ENCODE measurements around the gene MED14.

The MED14 gene

GRCh38 chrX:40646489-40647306, 88.6 kb downstream of the MED14 start:
- in situ Hi-C loops (cut with HindIII; ENCODE audit: low pct_unique_long_range_greater_than_20kb, low sequenced_read_pairs): no loop called here
- DNase-seq (ENCODE audit: low read depth in 1 of 2, low spot score in 1 of 2): peak; percentile 16 to 42
- TF ChIP-seq JUND (IDR thresholded peaks at IDR 0.05; ENCODE audit: low read depth): no peak

DNA sequence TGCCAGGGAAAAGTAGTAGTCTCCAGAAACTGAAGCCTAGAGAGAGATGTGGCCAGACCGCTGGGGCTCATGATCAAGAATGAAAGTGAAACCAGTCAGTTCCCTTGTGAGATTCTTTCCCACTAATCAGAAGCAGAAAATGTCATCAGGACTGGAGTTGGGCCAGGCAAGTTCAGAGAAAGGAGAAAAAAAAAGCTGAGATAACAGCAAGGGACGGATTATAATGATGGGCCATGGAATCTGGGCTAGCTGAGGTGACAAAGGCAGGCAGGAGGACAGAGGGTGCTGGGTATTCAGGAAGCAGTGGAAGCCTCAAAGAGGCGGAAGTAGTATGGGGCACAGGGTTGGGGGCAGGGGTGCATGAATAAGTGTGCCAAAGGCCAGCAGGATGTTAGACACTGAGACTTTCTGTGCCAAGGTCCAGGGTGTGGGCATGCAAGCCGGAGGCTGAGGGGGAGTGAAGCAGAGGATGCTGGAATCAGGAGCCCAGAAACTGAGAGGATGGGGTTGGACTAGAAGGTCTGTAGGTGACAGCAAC, 90.5 kb downstream of the MED14 start:
- in situ Hi-C loops (cut with HindIII; ENCODE audit: low pct_unique_long_range_greater_than_20kb, low sequenced_read_pairs): no loop called here

DNA sequence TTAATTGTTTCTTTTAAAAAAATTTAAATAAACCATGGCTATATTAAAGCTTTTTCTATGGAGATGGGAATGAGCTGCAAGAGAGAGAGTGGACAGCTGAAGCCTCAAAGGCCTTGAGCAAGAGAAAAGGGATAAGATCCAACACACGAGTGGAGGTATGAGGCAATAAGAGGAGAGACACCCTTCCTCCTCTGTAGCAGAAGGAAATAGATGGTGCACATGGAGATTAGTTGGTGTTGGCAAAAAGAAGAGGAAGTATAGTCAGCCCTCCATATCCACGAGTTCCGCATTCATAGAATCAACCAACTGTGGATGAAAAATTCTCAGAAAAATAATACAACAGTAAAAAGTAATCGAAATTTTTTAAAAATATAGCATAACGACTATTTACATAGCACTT, 91.2 kb downstream of the MED14 start:
- in situ Hi-C loops (cut with HindIII; ENCODE audit: low pct_unique_long_range_greater_than_20kb, low sequenced_read_pairs): no loop called here
- no peak for DNase-seq (ENCODE audit: low read depth in 1 of 2, low spot score in 1 of 2)
- no peak for TF ChIP-seq JUND (IDR thresholded peaks at IDR 0.05; ENCODE audit: low read depth)

More for the DNA sequence above, 90.5 kb downstream of the MED14 start:
- no peak for DNase-seq (ENCODE audit: low read depth in 1 of 2, low spot score in 1 of 2)
- no peak for TF ChIP-seq JUND (IDR thresholded peaks at IDR 0.05; ENCODE audit: low read depth)

- in situ Hi-C loops (cut with HindIII; ENCODE audit: low pct_unique_long_range_greater_than_20kb, low sequenced_read_pairs): no loop called here
- DNase-seq (ENCODE audit: low read depth in 1 of 2, low spot score in 1 of 2): no peak
- no peak for TF ChIP-seq JUND (IDR thresholded peaks at IDR 0.05; ENCODE audit: low read depth)
Observed at GRCh38 chrX:40637687-40638086, 97.7 kb downstream of the MED14 start.

DNA sequence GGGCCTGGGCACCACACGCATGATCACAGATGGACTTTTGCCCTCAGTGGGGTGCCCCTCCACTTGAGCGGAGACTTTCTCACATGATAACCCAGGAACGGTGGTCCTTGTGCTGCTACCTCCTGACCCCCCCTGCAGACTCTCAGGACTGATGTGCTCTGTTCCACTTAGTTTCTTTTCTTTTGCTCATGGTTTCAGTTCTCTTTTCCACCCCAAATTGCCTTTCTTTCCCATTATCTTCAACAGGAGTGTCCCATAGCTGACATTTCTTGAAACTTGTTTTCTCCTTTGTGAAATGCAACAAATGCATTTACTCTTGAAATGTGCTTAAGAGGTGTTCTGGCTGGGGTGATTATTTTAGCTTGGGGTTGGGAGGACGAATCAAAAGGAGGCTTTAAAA, 103.1 kb downstream of the MED14 start:
- in situ Hi-C loops (cut with HindIII; ENCODE audit: low pct_unique_long_range_greater_than_20kb, low sequenced_read_pairs): no loop called here
- TF ChIP-seq JUND (IDR thresholded peaks at IDR 0.05; ENCODE audit: low read depth): no peak
- no peak for DNase-seq (ENCODE audit: low read depth in 1 of 2, low spot score in 1 of 2)

DNA sequence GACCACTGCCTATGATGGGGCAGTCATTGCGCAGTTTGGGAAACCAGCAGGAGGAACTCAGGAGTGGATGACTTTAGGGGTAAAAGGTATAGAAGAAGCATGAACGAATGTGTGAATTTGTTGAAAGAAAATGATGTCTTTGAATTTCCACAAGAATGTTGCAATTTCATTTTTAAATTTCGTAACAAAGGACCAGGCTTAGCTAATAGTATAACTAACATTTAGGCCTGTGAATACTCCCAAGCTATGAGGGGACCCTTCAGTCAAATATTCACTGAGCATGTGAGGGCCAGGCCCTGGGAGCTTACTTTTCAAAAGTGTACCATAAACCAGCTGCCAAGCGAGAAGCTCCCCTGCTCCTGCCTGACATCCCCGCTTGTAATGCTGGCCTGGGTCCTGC, 106.8 kb downstream of the MED14 start:
- in situ Hi-C loops (cut with HindIII; ENCODE audit: low pct_unique_long_range_greater_than_20kb, low sequenced_read_pairs): no loop called here
- no peak for TF ChIP-seq JUND (IDR thresholded peaks at IDR 0.05; ENCODE audit: low read depth)
- DNase-seq (ENCODE audit: low read depth in 1 of 2, low spot score in 1 of 2): no peak

DNA sequence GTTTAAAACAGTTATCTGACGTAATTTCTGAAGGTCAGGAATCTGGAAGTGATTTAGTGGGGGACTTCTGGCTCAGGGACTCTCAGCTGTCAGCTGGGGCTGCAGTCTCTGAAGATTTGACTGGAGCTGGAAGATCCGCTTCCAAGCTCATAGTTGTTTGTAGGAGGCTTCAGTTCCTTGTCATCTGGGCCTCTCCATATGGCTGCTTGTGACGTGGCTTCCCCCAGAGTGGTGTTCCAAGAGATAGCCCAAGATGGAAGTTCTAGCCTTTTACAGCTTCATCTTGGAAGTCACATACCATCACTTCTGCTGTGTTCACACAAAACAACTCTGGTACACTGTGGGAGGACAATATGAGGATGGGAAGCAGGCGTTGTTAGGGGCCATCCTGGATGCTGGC, 110.0 kb downstream of the MED14 start:
- in situ Hi-C loops (cut with HindIII; ENCODE audit: low pct_unique_long_range_greater_than_20kb, low sequenced_read_pairs): no loop called here
- no peak for DNase-seq (ENCODE audit: low read depth in 1 of 2, low spot score in 1 of 2)
- TF ChIP-seq JUND (IDR thresholded peaks at IDR 0.05; ENCODE audit: low read depth): no peak

DNA sequence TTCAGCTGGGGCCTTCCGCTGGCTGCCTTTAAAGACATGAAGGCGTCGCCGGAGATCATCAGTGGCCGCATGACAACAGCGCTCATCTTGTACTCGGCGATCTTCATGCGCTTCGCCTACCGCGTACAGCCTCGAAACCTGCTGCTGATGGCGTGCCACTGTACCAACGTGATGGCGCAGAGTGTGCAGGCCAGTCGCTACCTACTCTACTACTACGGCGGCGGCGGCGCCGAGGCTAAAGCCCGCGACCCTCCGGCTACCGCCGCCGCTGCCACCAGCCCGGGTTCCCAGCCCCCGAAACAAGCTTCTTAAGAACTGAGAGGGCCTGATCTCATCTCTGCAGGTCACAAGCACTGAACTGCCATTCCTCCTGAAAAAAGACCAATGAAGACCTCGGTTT, 111.7 kb downstream of the MED14 start:
- DNase-seq (ENCODE audit: low read depth in 1 of 2, low spot score in 1 of 2): no peak
- no peak for TF ChIP-seq JUND (IDR thresholded peaks at IDR 0.05; ENCODE audit: low read depth)
- in situ Hi-C loops (cut with HindIII; ENCODE audit: low pct_unique_long_range_greater_than_20kb, low sequenced_read_pairs): no loop called here

DNA sequence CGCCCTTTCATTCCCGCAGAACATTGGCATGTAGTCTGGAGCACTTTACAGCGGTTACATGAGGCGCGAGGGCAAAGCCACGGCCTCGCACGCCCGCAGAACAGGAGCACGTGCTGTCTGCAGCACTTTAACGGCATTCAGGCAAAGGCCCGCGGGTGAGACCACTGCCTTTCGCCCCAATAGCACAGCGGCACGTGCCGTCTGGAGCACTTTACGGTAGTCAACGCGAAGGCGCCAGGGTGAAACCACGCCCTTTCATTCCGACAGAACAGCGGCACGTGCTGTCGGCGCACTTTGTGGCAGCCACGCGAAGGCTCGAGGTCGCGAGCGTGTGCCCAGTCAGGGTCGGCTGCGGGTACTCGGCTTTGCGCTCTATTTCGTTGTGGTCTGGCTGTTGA, 112.2 kb downstream of the MED14 start, which contains the start of gene MPC1L:
Gene MPC1L (plus strand): TSS at position 290 of the 398 bp plus-strand sequence. CDS start 138 bp downstream, outside the sequence.
- in situ Hi-C loops (cut with HindIII; ENCODE audit: low pct_unique_long_range_greater_than_20kb, low sequenced_read_pairs): no loop called here
- TF ChIP-seq JUND (IDR thresholded peaks at IDR 0.05; ENCODE audit: low read depth): no peak
- DNase-seq (ENCODE audit: low read depth in 1 of 2, low spot score in 1 of 2): no peak

DNA sequence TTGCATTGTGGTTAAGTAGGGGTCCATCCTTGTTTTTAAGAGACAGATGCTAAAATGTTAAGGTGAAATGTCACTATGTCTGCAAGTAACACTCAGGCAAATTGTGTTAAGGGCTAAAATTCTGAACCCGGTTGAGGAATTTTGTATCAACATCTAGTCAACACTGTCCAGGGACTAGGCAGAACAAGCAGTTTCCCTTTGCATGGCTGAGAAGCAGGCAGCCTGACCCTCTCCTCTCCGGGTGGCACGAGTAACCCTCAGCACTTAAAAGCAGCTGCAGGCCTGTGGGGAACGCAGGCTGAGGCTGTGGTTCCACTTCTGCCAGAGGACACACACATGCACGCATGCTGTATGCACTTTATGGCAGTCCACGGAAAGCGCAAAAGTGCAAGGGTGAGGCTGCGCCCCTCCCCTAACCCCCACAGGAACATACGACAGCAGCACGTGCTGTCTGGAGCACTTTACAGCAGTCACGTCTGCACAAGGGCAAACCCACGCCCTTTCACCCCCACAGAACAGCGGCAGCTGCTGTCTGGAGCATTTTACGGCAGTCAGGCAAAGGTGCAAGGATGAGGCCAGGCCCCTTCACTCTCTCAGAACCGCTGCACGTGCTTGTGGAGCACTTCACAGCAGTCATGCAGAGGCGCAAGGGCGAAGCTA, 112.7 kb downstream of the MED14 start:
- no peak for DNase-seq (ENCODE audit: low read depth in 1 of 2, low spot score in 1 of 2)
- in situ Hi-C loops (cut with HindIII; ENCODE audit: low pct_unique_long_range_greater_than_20kb, low sequenced_read_pairs): no loop called here
- no peak for TF ChIP-seq JUND (IDR thresholded peaks at IDR 0.05; ENCODE audit: low read depth)

DNA sequence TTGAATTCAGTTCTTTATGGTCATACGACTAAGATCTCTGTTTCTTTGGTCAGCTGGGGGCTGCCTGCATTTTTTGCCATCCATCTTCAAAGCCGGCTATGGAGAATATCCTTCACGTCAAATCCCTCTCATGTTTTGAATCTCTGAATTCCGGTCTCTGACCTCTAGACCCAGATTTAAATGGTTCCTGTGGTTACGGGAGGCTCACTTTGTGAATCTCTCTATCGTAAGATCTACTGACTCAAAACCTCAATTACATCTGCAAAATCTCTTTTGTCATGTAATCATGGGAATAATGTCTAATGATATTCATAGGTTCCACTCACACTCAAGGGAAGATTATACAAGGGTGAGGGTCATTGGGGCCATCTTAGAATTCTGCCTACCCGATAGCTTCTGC, 117.8 kb downstream of the MED14 start:
- in situ Hi-C loops (cut with HindIII; ENCODE audit: low pct_unique_long_range_greater_than_20kb, low sequenced_read_pairs): no loop called here
- TF ChIP-seq JUND (IDR thresholded peaks at IDR 0.05; ENCODE audit: low read depth): no peak
- DNase-seq (ENCODE audit: low read depth in 1 of 2, low spot score in 1 of 2): no peak

GRCh38 chrX:40615976-40616375, 119.4 kb downstream of the MED14 start:
- DNase-seq (ENCODE audit: low read depth in 1 of 2, low spot score in 1 of 2): no peak
- TF ChIP-seq JUND (IDR thresholded peaks at IDR 0.05; ENCODE audit: low read depth): no peak
- in situ Hi-C loops (cut with HindIII; ENCODE audit: low pct_unique_long_range_greater_than_20kb, low sequenced_read_pairs): no loop called here

GRCh38 chrX:40612511-40612910, 122.8 kb downstream of the MED14 start:
- no peak for DNase-seq (ENCODE audit: low read depth in 1 of 2, low spot score in 1 of 2)
- TF ChIP-seq JUND (IDR thresholded peaks at IDR 0.05; ENCODE audit: low read depth): no peak
- in situ Hi-C loops (cut with HindIII; ENCODE audit: low pct_unique_long_range_greater_than_20kb, low sequenced_read_pairs): no loop called here
